ENCODE results near the gene RALGPS1.

- no peak for TF ChIP-seq CTCF (conservative IDR thresholded peaks at IDR 0.05; ENCODE audit: low read length)
- no peak for TF ChIP-seq EZH2phosphoT487 (IDR thresholded peaks at IDR 0.05; ENCODE audit: borderline replicate concordance, low read depth, low read length)
Observed at GRCh38 chr9:127095411-127095810, 180.8 kb downstream of the RALGPS1 start.

All from OCI-LY7 (cell line).